H1 (cell line): ENCODE data around the gene ATAD3B. TPM values are rescaled to one million over a fixed set of nuclear protein-coding genes. Genes with fewer than 3 reads are reported as not detected.
"Not testable (repeated sequence)": the region's sequence is repeated elsewhere in the genome, so short reads cannot be mapped to it uniquely, and the experiment has no call there.

ENCODE experiments used
- CTCF ChIA-PET: fragments of 300-600 bp; sonication (Branson Sonifier 250); formaldehyde crosslinking; loops from one replicate; lab custom pipeline; 2021; ENCODE audit not compliant: partially characterized antibody; lab: Charles Lee
- POLR2A ChIA-PET: fragments of 300-600 bp; sonication (Branson Sonifier 250); formaldehyde crosslinking; loops from one replicate; lab custom pipeline; 2021; ENCODE audit warnings: inconsistent platforms; ENCODE audit not compliant: partially characterized antibody; lab: Charles Lee
- DNase-seq, 2 experiments: peaks; one replicate each; pipeline versions ENCODE4 v3.0.0 to v3.0.0-alpha.2; 2010 to 2022; ENCODE audit warnings: low spot score in 2 of 2, low read depth in 1 of 2, mixed read lengths in 1 of 2
- FAIRE-seq: peaks from 2 replicates; lab custom pipeline; 2011; peaks lifted over from hg19 to GRCh38; lab: Jason Lieb, UNC
- H2AFZ ChIP-seq: 2 replicates; pipeline ENCODE4 v1.8.1; 2012; ENCODE audit warnings: low read length, inconsistent platforms
- H2AK5ac ChIP-seq: 2 replicates; pipeline ENCODE4 v1.6.1; 2013; ENCODE audit warnings: low read depth, low read length
- H2BK120ac ChIP-seq: replicated peaks from 2 replicates; pipeline ENCODE3; 2013; ENCODE audit warnings: low read depth, low read length, inconsistent platforms
- H2BK12ac ChIP-seq: 2 replicates; pipeline ENCODE4 v1.6.1; 2013; ENCODE audit warnings: low read depth, low read length
- H2BK15ac ChIP-seq: 2 replicates; pipeline ENCODE4 v1.6.1; 2013; ENCODE audit warnings: low read length
- H2BK20ac ChIP-seq: 2 replicates; pipeline ENCODE4 v1.6.1; 2013; ENCODE audit warnings: low read length
- H2BK5ac ChIP-seq: 2 replicates; pipeline ENCODE4 v1.6.1; 2013; ENCODE audit warnings: low read depth, low read length
- H3K14ac ChIP-seq: 2 replicates; pipeline ENCODE4 v1.6.1; 2013; ENCODE audit warnings: inconsistent platforms; ENCODE audit not compliant: insufficient read length
- H3K18ac ChIP-seq: 2 replicates; pipeline ENCODE4 v1.6.1; 2013; ENCODE audit warnings: low read length; ENCODE audit errors: extremely low read depth
- H3K23ac ChIP-seq: 2 replicates; pipeline ENCODE4 v1.6.1; 2013; ENCODE audit warnings: inconsistent platforms; ENCODE audit not compliant: insufficient read length
- H3K23me2 ChIP-seq: 2 replicates; pipeline ENCODE4 v1.6.1; 2013; ENCODE audit warnings: low read depth, low read length
- H3K27ac ChIP-seq: 2 replicates; pipeline ENCODE4 v1.6.1; 2011; ENCODE audit warnings: low read depth, low read length, inconsistent platforms
- H3K27me3 ChIP-seq, 4 experiments: replicated peaks in 1 of 4; 1 replicate in 1 of 4; 2 replicates in 3 of 4; pipeline versions ENCODE4 v1.6.1 to v1.8.1; 2011 to 2013; ENCODE audit warnings: low read length in 3 of 4, mild to moderate bottlenecking in 3 of 4, inconsistent platforms in 2 of 4, mixed read lengths in 2 of 4, moderate library complexity in 1 of 4; ENCODE audit not compliant: control insufficient read depth in 3 of 4, insufficient read depth in 3 of 4; ENCODE audit errors: extremely low read depth in 1 of 4
- H3K36me3 ChIP-seq, 4 experiments: 2 replicates each; pipeline versions ENCODE4 v1.6.1 to v1.8.1; 2011 to 2013; ENCODE audit warnings: mild to moderate bottlenecking in 4 of 4, low read length in 3 of 4, moderate library complexity in 2 of 4, control low read depth in 1 of 4, inconsistent platforms in 1 of 4; ENCODE audit not compliant: insufficient read depth in 4 of 4, control insufficient read depth in 2 of 4
- H3K4ac ChIP-seq: replicated peaks from 2 replicates; pipeline ENCODE3; 2013; ENCODE audit warnings: low read length, low read depth, mixed read lengths, inconsistent platforms; ENCODE audit not compliant: insufficient read length
- H3K4me1 ChIP-seq, 4 experiments: replicated peaks in 1 of 4; 1 replicate in 1 of 4; 2 replicates in 3 of 4; pipeline versions ENCODE4 v1.6.1 to v1.8.1; 2011 to 2013; ENCODE audit warnings: low read length in 3 of 4, inconsistent platforms in 2 of 4, mixed read lengths in 1 of 4; ENCODE audit not compliant: insufficient read depth in 4 of 4, control insufficient read depth in 3 of 4
- H3K4me2 ChIP-seq, 2 experiments: 2 replicates each; pipeline versions ENCODE4 v1.6.1 to v1.8.1; 2011 to 2013; ENCODE audit warnings: low read depth in 2 of 2, low read length in 2 of 2, control low read depth in 1 of 2, inconsistent platforms in 1 of 2, mild to moderate bottlenecking in 1 of 2; ENCODE audit not compliant: insufficient read depth in 1 of 2
- H3K4me3 ChIP-seq, 4 experiments: fragments of 200-600, 300-600 bp in 1 of 4; sonication (generic), shearing (Covaris generic), sonication (Bioruptor Twin) in 1 of 4; 2 replicates each; pipeline versions ENCODE4 v1.5.1 to v1.8.1; 2011 to 2016; ENCODE audit warnings: low read length in 4 of 4, low read depth in 3 of 4, control low read depth in 2 of 4, inconsistent platforms in 2 of 4, mild to moderate bottlenecking in 2 of 4, mixed read lengths in 1 of 4, moderate library complexity in 1 of 4; ENCODE audit not compliant: insufficient read depth in 2 of 4; ENCODE audit errors: extremely low read depth in 1 of 4
- H3K56ac ChIP-seq: replicated peaks from 2 replicates; pipeline ENCODE3; 2013; ENCODE audit warnings: low read depth, mild to moderate bottlenecking, mixed read lengths, low read length, inconsistent platforms; ENCODE audit not compliant: insufficient read length
- H3K79me1 ChIP-seq: 2 replicates; pipeline ENCODE4 v1.6.1; 2013; ENCODE audit warnings: low read depth, low read length, control low read depth
- H3K79me2 ChIP-seq, 2 experiments: 2 replicates each; pipeline versions ENCODE4 v1.6.1 to v1.8.1; 2012 to 2013; ENCODE audit warnings: low read length in 2 of 2, mild to moderate bottlenecking in 2 of 2, inconsistent platforms in 1 of 2; ENCODE audit not compliant: insufficient read depth in 2 of 2, control insufficient read depth in 1 of 2
- H3K9ac ChIP-seq, 4 experiments: replicated peaks in 1 of 4; 1 replicate in 1 of 4; 2 replicates in 3 of 4; pipeline versions ENCODE4 v1.6.1 to v1.8.1; 2011 to 2013; ENCODE audit warnings: low read depth in 3 of 4, low read length in 3 of 4, control low read depth in 2 of 4, mild to moderate bottlenecking in 2 of 4, moderate library complexity in 2 of 4, inconsistent platforms in 1 of 4; ENCODE audit errors: extremely low read depth in 1 of 4
- H3K9me3 ChIP-seq, 2 experiments: 2 replicates each; pipeline versions ENCODE4 v1.6.1 to v1.8.1; 2012 to 2013; ENCODE audit warnings: mild to moderate bottlenecking in 2 of 2, moderate library complexity in 2 of 2, control low read depth in 1 of 2, inconsistent platforms in 1 of 2, low read depth in 1 of 2, low read length in 1 of 2, mixed read lengths in 1 of 2; ENCODE audit not compliant: insufficient read depth in 2 of 2
- H4K20me1 ChIP-seq, 2 experiments: replicated peaks in 1 of 2; 2 replicates each; pipeline versions ENCODE3 to v1.8.1; 2011 to 2013; ENCODE audit warnings: inconsistent platforms in 2 of 2, low read length in 2 of 2, mild to moderate bottlenecking in 1 of 2; ENCODE audit not compliant: insufficient read depth in 2 of 2, control insufficient read depth in 1 of 2
- H4K5ac ChIP-seq: 2 replicates; pipeline ENCODE4 v1.6.1; 2013; ENCODE audit warnings: low read length, low read depth, mixed read lengths, inconsistent platforms; ENCODE audit not compliant: insufficient read length
- H4K8ac ChIP-seq: 2 replicates; pipeline ENCODE4 v1.8.0; 2013; ENCODE audit warnings: mild to moderate bottlenecking, moderate library complexity, low read length, inconsistent platforms; ENCODE audit not compliant: insufficient read depth; ENCODE audit errors: extremely low read depth
- H4K91ac ChIP-seq: replicated peaks from 2 replicates; pipeline ENCODE3; 2013; ENCODE audit warnings: low read length, mixed read lengths, inconsistent platforms; ENCODE audit not compliant: insufficient read length
- WGBS, 2 experiments: shearing (Covaris generic) in 1 of 2; methylation state at CpG; one replicate each; pipeline versions ENCODE4 v1.1.6 to v1.1.7; 2013 to 2015; ENCODE audit warnings: low lambda C conversion rate in 2 of 2, mixed read lengths in 2 of 2, inconsistent platforms in 1 of 2, low coverage in 1 of 2, missing lambda C conversion rate in 1 of 2; ENCODE audit not compliant: insufficient replicate concordance in 2 of 2, insufficient coverage in 1 of 2, insufficient read length in 1 of 2; ENCODE audit errors: extremely low coverage in 1 of 2, missing lambda C conversion rate in 1 of 2; 5-methylcytosine and 5-hydroxymethylcytosine counted together
- polyA plus RNA-seq, 7 experiments: library from polyadenylated mRNA; depleted of rRNA in 3 of 7; stranded (reverse) in 5 of 7; unstranded in 2 of 7; fragments of >200 nt in 5 of 7; fragments of 200-250 nt in 2 of 7; gene quantifications; 1 replicate in 5 of 7; 2 replicates in 1 of 7; 4 replicates in 1 of 7; pipeline versions ENCODE4 v1.2.1 to v1.2.3, GENCODE V29; 2011 to 2013; ENCODE audit warnings: missing spikeins in 2 of 7, mixed read lengths in 2 of 7
- total RNA-seq: library from RNA; stranded (reverse); fragmentation: NEBNext Ultra II Directional; extraction: Animal tissue kit (Norgen Biotek cat#: 25700); gene quantifications from 2 replicates; pipeline ENCODE4 v1.2.1, GENCODE V29; 2021

The ATAD3B gene
- total and polyA plus RNA-seq, 2 of the 8 experiments (the other 6 are each of a cell fraction or from before 2014, with no cell fraction given): 31.3 to 63.0 TPM

DNA sequence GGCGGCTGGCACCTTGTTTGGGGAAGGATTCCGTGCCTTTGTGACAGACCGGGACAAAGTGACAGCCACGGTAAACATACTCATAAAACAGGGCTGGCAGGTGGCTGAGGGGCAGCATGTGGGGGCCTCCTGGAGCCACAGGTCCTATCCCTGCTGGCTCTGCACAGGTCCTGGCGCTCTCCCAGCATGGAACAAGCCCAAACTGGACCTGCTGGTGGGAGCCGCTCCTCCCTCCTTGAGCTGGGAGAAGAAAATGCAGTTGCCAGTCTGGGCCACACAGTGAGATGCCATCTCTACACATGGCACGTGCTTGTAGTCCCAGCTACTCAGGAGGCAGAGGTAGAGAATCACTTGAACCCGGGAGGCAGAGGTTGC lies 19.2 kb upstream of the ATAD3B start:
- DNase-seq, H3K27me3 ChIP-seq, H3K79me2 ChIP-seq, H3K79me1 ChIP-seq, H3K23me2 ChIP-seq, H2BK12ac ChIP-seq, H3K18ac ChIP-seq, H4K5ac ChIP-seq, H3K56ac ChIP-seq, H3K36me3 ChIP-seq, H3K4me3 ChIP-seq, H2BK5ac ChIP-seq, H3K4ac ChIP-seq, H3K4me1 ChIP-seq, H3K23ac ChIP-seq, H3K27ac ChIP-seq, H2AK5ac ChIP-seq, H2AFZ ChIP-seq, H2BK120ac ChIP-seq, H3K9ac ChIP-seq, FAIRE-seq, H4K20me1 ChIP-seq, H2BK20ac ChIP-seq, H3K9me3 ChIP-seq, H4K91ac ChIP-seq, H2BK15ac ChIP-seq, H3K4me2 ChIP-seq, H3K14ac ChIP-seq: not testable (repeated sequence)
- POLR2A ChIA-PET: interaction anchor here (0.8 to 2.1 kb wide), 5 partner anchors 9 to 50 kb away, joined by 3 to 5 read pairs (median 3); no protein-coding TSS in a partner anchor
- CTCF ChIA-PET: interaction anchor here (0.8 to 2.2 kb wide), 3 partner anchors 10 to 47 kb away, joined by 3 to 5 read pairs (median 5); no protein-coding TSS in a partner anchor
- H4K8ac ChIP-seq: peak overlapping the region; percentile 18; the same call in 1 of the 2 replicates
- WGBS, 2 experiments: 89% methylated on average over 6 of the region's 8 CpGs; no CpG with 5 or more reads in 1 of the 2 experiments
